ENCODE measurements around the gene MDC1. TPM values are rescaled to one million over a fixed set of nuclear protein-coding genes. Genes with fewer than 3 reads are reported as not detected.
A peak's percentile ranks its signal among the peaks of the same experiment; 100 is the strongest.
"Not testable (repeated sequence)": the region's sequence is repeated elsewhere in the genome, so short reads cannot be mapped to it uniquely, and the experiment has no call there.

The MDC1 gene
- polyA plus RNA-seq, 3 donors, result 0.27 to 4.5 (median 0.34) TPM

DNA sequence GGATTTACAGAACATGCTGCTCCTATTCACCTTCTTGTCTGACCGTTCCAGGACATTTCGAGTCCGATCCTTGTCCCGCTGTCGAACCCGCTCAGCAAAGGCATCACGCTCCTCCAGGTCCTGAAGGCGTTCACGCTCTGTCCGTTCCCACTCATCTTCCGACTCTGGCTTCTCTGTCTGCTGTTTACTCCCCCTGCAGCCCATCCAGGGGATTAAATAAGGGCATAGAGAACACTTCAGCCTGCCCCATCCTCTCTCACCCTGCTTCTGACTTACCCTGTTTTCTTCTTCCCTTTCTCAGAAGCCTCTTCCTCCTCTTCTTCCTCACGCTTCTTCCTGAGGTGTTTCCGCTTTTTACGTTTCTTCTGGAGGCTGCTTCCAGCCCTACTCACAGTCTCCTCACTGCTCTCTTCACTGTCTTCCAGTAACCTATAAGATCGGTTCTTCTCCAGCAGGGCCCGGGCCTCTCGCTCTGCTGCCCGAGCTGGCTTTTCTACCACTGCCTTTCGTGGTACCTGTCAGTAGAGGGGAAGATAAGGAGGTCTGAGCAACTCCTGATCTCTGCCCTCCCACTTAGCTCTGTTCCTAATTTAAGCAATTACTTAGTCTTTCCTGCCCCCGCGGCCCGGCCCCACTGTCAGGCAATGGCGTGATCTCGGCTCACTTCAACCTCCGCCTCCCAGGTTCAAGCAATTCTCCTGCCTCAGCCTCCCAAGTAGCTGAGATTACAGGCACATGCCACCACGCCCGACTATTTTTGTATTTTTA lies 46.1 kb downstream of the MDC1 start:
- TF ChIP-seq, protein P1, sequence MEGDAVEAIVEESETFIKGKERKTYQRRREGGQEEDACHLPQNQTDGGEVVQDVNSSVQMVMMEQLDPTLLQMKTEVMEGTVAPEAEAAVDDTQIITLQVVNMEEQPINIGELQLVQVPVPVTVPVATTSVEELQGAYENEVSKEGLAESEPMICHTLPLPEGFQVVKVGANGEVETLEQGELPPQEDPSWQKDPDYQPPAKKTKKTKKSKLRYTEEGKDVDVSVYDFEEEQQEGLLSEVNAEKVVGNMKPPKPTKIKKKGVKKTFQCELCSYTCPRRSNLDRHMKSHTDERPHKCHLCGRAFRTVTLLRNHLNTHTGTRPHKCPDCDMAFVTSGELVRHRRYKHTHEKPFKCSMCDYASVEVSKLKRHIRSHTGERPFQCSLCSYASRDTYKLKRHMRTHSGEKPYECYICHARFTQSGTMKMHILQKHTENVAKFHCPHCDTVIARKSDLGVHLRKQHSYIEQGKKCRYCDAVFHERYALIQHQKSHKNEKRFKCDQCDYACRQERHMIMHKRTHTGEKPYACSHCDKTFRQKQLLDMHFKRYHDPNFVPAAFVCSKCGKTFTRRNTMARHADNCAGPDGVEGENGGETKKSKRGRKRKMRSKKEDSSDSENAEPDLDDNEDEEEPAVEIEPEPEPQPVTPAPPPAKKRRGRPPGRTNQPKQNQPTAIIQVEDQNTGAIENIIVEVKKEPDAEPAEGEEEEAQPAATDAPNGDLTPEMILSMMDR (IDR thresholded peaks at IDR 0.05), result no peak
- no peak overlapping the region for H3K9ac ChIP-seq (ENCODE audit: insufficient read depth, low read length, poor library complexity, severe bottlenecking)
- Mint-ChIP-seq H3K36me3 (peaks cover 40 to 56% of the 10 kb centered on the region in 2 donors), H3K27me3 (ENCODE audit: low read depth in 3 of 3) (no peaks in the 10 kb centered on the region), H3K27ac (peak overlapping the region in 3 of 7 donors; percentile 31 to 66 (median 47)), H3K4me3 (no peak overlapping the region), H3K4me1 (peaks cover 30% of the 10 kb centered on the region), H3K9me3 (peaks cover 0 to 2% (median 0%) of the 10 kb centered on the region in 7 donors)
- WGBS (ENCODE audit: insufficient coverage), result 91% methylated on average over 17 of the region's 27 CpGs
- peaks cover 25% of the 10 kb centered on the region for H3K79me2 ChIP-seq (ENCODE audit: insufficient read depth, low read length)
- no peak overlapping the region for H3K4me2 ChIP-seq (replicated peaks; ENCODE audit: extremely low read depth, low read length, poor library complexity, severe bottlenecking)
- peaks cover 11 to 23% of the 10 kb centered on the region in 2 donors for H3K4me1 ChIP-seq (ENCODE audit: control insufficient read depth in 1 of 2, insufficient read depth in 2 of 2, low read length in 2 of 2)
- H2AFZ ChIP-seq (ENCODE audit: insufficient read depth, low read depth, low read length, poor library complexity, severe bottlenecking), result no peak overlapping the region
- intact Hi-C loops (cut with micrococcal nuclease), result loop anchor here in 1 of 2 donors (5.0 kb wide), 1 partner anchor 189 kb away; no protein-coding TSS in a partner anchor
- DNase-seq, result no peak
- H3K9me3 ChIP-seq (replicated peaks in 1 of 2; ENCODE audit: control insufficient read depth in 1 of 2, insufficient read depth in 1 of 2, low read length in 2 of 2), result no peaks in the 10 kb centered on the region
- peaks cover 27% of the 10 kb centered on the region for H4K20me1 ChIP-seq (ENCODE audit: insufficient read depth, low read length)
- H3K36me3 ChIP-seq (replicated peaks in 1 of 2; ENCODE audit: control insufficient read depth in 1 of 2, insufficient read depth in 2 of 2, low read length in 2 of 2), result peaks cover 31 to 50% of the 10 kb centered on the region in 2 donors
- H3K4me3 ChIP-seq (replicated peaks in 1 of 3; ENCODE audit: low read depth in 2 of 3, low read length in 3 of 3), result no peak overlapping the region
- no peaks in the 10 kb centered on the region for H3K27me3 ChIP-seq (ENCODE audit: control insufficient read depth in 2 of 2, insufficient read depth in 2 of 2, low read length in 2 of 2)
- no peak overlapping the region for H3K27ac ChIP-seq (ENCODE audit: low read depth in 1 of 2, low read length in 2 of 2)

DNA sequence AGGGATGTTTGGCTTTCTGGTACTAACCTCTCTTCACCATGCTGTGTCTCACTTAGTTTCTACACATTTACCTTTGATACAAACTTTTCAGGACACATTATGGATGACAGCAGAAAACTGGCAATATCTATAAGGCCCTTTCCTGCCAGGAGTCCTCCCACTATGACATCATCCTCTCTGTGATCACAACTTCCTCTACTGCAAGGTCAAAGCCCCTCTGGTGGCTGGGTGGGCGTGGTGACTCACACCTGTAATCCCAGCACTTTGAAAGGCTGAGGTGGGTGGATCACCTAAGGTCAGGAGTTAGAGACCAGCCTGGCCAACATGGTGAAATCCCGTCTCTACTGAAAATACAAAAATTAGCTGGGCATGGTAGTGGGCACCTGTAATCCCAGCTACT lies 50.8 kb downstream of the MDC1 start:
- H3K27me3 Mint-ChIP-seq (ENCODE audit: low read depth in 3 of 3); DNase-seq; H3K4me2 ChIP-seq (replicated peaks; ENCODE audit: extremely low read depth, low read length, poor library complexity, severe bottlenecking); H2AFZ ChIP-seq (ENCODE audit: insufficient read depth, low read depth, low read length, poor library complexity, severe bottlenecking); H3K79me2 ChIP-seq (ENCODE audit: insufficient read depth, low read length); H3K9ac ChIP-seq (ENCODE audit: insufficient read depth, low read length, poor library complexity, severe bottlenecking); H3K9me3 ChIP-seq (replicated peaks in 1 of 2; ENCODE audit: control insufficient read depth in 1 of 2, insufficient read depth in 1 of 2, low read length in 2 of 2); H3K4me3 ChIP-seq (replicated peaks in 1 of 3; ENCODE audit: low read depth in 2 of 3, low read length in 3 of 3); intact Hi-C loops (cut with micrococcal nuclease); H3K27me3 ChIP-seq (ENCODE audit: control insufficient read depth in 2 of 2, insufficient read depth in 2 of 2, low read length in 2 of 2); H3K9me3 Mint-ChIP-seq; H3K4me1 ChIP-seq (ENCODE audit: control insufficient read depth in 1 of 2, insufficient read depth in 2 of 2, low read length in 2 of 2); H3K4me3 Mint-ChIP-seq: not testable (repeated sequence)
- peaks cover 11% of the 10 kb centered on the region for H3K4me1 Mint-ChIP-seq
- peaks cover 12% of the 10 kb centered on the region for H4K20me1 ChIP-seq (ENCODE audit: insufficient read depth, low read length)
- peaks cover 73 to 93% of the 10 kb centered on the region in 2 donors for H3K36me3 ChIP-seq (replicated peaks in 1 of 2; ENCODE audit: control insufficient read depth in 1 of 2, insufficient read depth in 2 of 2, low read length in 2 of 2)
- WGBS (ENCODE audit: insufficient coverage), result 100% methylated on average over 1 of the region's 2 CpGs
- peaks cover 83 to 96% of the 10 kb centered on the region in 2 donors for H3K36me3 Mint-ChIP-seq
- peak overlapping the region in 1 of 7 donors; percentile 42 for H3K27ac Mint-ChIP-seq
- peak overlapping the region in 1 of 2 donors; percentile 36 for H3K27ac ChIP-seq (ENCODE audit: low read depth in 1 of 2, low read length in 2 of 2)
